ENCODE results near the gene ZNF423. TPM values are rescaled to one million over a fixed set of nuclear protein-coding genes. Genes with fewer than 3 reads are reported as not detected.

Gene ZNF423
- total RNA-seq, 4 donors from 2014 or later = 6.6 to 22.9 (median 8.6) TPM

DNA sequence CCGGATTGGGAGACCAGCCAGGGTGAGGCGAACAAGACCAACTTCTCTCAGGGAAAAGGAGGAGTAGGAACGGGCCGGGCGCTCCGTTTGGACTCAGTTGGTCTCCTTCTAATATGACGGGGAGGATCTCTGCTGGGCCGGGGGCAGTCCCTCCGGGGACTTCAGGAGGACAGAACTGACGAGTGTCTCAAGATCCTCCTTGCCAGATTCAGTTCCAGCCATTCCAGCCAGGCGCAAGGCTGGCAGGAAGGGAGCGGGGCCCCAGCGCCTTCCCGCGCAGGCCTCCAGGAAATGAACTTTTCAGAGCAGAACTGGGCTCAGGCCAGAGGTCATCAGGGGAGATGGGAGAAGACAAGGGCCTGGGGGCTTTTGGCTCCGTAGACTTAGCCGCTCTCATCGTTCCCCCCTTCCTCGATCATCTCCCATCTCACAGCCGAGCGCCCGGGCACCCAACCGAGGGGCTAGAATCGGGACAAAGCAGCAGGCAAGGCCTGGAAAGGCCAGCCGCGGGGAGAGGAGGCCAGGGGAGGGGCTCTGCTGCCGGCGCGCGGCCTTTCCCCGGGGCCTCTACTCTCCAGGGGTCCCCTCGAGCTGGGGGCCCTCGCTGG, 1.6 kb downstream of the ZNF423 start:
- DNase-seq (ENCODE audit: low spot score) = no peak
- ATAC-seq (ENCODE audit: low FRiP score) = no peak

DNA sequence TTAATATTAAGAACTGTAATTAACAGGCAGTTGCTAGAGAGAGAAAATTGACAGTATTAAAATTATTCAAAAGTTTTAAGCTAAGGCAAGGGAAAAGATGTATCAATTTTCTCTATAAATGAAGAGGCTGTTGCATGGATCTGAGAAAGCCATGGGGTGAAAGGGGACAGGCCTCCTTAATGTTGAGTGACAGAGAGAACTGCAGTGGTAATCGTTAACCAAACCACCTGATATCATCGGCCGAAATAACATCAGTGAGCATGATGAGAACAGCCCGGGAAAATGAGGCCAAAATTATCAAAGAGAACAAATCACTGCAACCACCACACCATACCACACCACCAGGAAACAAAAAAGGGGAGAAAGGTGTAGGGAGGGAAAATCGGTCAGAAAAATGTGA, 3.6 kb downstream of the ZNF423 start:
- no peak for TF ChIP-seq CTCF (IDR thresholded peaks at IDR 0.05)
- no peak for DNase-seq (ENCODE audit: low spot score)
- no peak for ATAC-seq (ENCODE audit: low FRiP score)

More for the DNA sequence above, 1.6 kb downstream of the ZNF423 start:
- TF ChIP-seq CTCF (IDR thresholded peaks at IDR 0.05) = no peak

DNA sequence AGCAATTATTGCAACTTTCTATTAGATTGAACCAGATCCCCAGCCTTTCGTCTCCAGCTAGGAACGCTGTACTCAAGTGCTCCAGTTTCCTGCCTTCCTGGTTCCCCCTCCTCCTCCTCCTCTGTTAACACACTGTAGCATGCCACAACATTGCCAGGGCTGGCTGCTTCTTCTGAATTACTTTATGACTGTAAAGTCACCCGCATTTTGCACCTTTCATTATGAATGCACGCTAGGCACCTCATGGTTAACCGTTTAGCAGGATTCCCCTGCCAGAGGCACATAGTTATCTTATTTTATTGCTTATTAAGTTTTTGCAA, 4.5 kb downstream of the ZNF423 start:
- ATAC-seq (ENCODE audit: low FRiP score) (no peak), DNase-seq (ENCODE audit: low spot score) (no peak)
- TF ChIP-seq CTCF (IDR thresholded peaks at IDR 0.05) = no peak

- no peak for TF ChIP-seq CTCF (IDR thresholded peaks at IDR 0.05)
- no peak for ATAC-seq (ENCODE audit: low FRiP score)
- DNase-seq (ENCODE audit: low spot score) = no peak
Measured at GRCh38 chr16:49850558-49851467, 5.1 kb downstream of the ZNF423 start.

- TF ChIP-seq CTCF (IDR thresholded peaks at IDR 0.05) = no peak
- DNase-seq (ENCODE audit: low spot score) (no peak), ATAC-seq (ENCODE audit: low FRiP score) (no peak)
Measured at GRCh38 chr16:49849754-49850108, 6.2 kb downstream of the ZNF423 start.

- TF ChIP-seq CTCF (IDR thresholded peaks at IDR 0.05) = no peak
- DNase-seq (ENCODE audit: low spot score) (no peak), ATAC-seq (ENCODE audit: low FRiP score) (no peak)
Measured at GRCh38 chr16:49849037-49849753, 6.7 kb downstream of the ZNF423 start.
